GM23248 (cell line): ENCODE data around the gene SMURF2. TPM values are rescaled to one million over a fixed set of nuclear protein-coding genes. Genes with fewer than 3 reads are reported as not detected.

Experiments
- DNase-seq: peaks from one replicate; pipeline ENCODE4 v3.0.0-alpha.2; 2015
- H2AFZ ChIP-seq: fragments of 200-600 bp; sonication (generic); 2 replicates; pipeline ENCODE4 v1.6.1; 2016; ENCODE audit warnings: antibody characterized with exemption
- H3F3A ChIP-seq: fragments of 200-600 bp; sonication (generic); 2 replicates; pipeline ENCODE4 v1.6.1; 2016; ENCODE audit warnings: mild to moderate bottlenecking, antibody characterized with exemption, mixed run types; ENCODE audit not compliant: insufficient read depth
- H3K27ac ChIP-seq: fragments of 200-600 bp; sonication (generic); 2 replicates; pipeline ENCODE4 v1.5.1; 2016; ENCODE audit warnings: mild to moderate bottlenecking
- H3K27me3 ChIP-seq: fragments of 200-600 bp; sonication (generic); replicated peaks from 2 replicates; pipeline ENCODE4 v1.6.1; 2016; ENCODE audit warnings: mild to moderate bottlenecking; ENCODE audit not compliant: insufficient read depth
- H3K36me3 ChIP-seq: fragments of 200-600 bp; sonication (generic); 2 replicates; pipeline ENCODE4 v1.6.1; 2016; ENCODE audit warnings: low read depth, mild to moderate bottlenecking
- H3K4me1 ChIP-seq: fragments of 200-600 bp; sonication (generic); 2 replicates; pipeline ENCODE4 v1.6.1; 2016; ENCODE audit warnings: mild to moderate bottlenecking; ENCODE audit not compliant: insufficient read depth
- H3K4me2 ChIP-seq: fragments of 200-600 bp; sonication (generic); one replicate; pipeline ENCODE4 v1.6.1; 2016; ENCODE audit warnings: mild to moderate bottlenecking; ENCODE audit not compliant: unreplicated experiment
- H3K4me3 ChIP-seq: fragments of 200-600 bp; sonication (generic); 2 replicates; pipeline ENCODE4 v1.5.1; 2016; ENCODE audit warnings: mild to moderate bottlenecking
- H3K79me2 ChIP-seq: fragments of 200-600 bp; sonication (generic); 2 replicates; pipeline ENCODE4 v1.6.1; 2016; ENCODE audit warnings: mild to moderate bottlenecking; ENCODE audit not compliant: insufficient read depth
- H3K9ac ChIP-seq: fragments of 200-600 bp; sonication (generic); 2 replicates; pipeline ENCODE4 v1.6.1; 2016; ENCODE audit warnings: mild to moderate bottlenecking
- H3K9me2 ChIP-seq: fragments of 200-600 bp; sonication (generic); 2 replicates; pipeline ENCODE4 v1.6.1; 2016; ENCODE audit warnings: mixed run types, mild to moderate bottlenecking, moderate library complexity; ENCODE audit not compliant: insufficient read depth
- H3K9me3 ChIP-seq: fragments of 200-600 bp; sonication (generic); one replicate; pipeline ENCODE4 v1.6.1; 2017; ENCODE audit warnings: low read depth
- H4K20me1 ChIP-seq: fragments of 200-600 bp; sonication (generic); 2 replicates; pipeline ENCODE4 v1.6.0; 2016; ENCODE audit not compliant: insufficient read depth
- EZH2 ChIP-seq: fragments of 200-600 bp; sonication (generic); IDR thresholded peaks from 2 replicates; pipeline ENCODE4 v1.6.1; 2018; ENCODE audit warnings: antibody characterized with exemption, mild to moderate bottlenecking; ENCODE audit not compliant: insufficient read depth, poor library complexity, severe bottlenecking
- EZH2phosphoT487 ChIP-seq: fragments of 200-600 bp; sonication (generic); IDR thresholded peaks from 2 replicates; pipeline ENCODE4 v1.6.1; 2018; ENCODE audit warnings: antibody characterized with exemption, moderate library complexity, mild to moderate bottlenecking, low read depth; ENCODE audit not compliant: insufficient read depth
- WGBS, 2 experiments: methylation state at CpG; one replicate each; pipeline ENCODE4 v1.1.6; 2015 to 2017; ENCODE audit warnings: low lambda C conversion rate in 2 of 2, low coverage in 1 of 2; ENCODE audit errors: missing lambda C conversion rate in 2 of 2; 5-methylcytosine and 5-hydroxymethylcytosine counted together
- in situ Hi-C: fragments of 300-500 bp; cut with MboI; formaldehyde crosslinking; loops from 2 replicates; pipeline ENCODE4 v1.15.0; 2020
- polyA plus RNA-seq: library from polyadenylated mRNA; unstranded; fragments of >200 nt; fragmentation: Nextera tagmentation; extraction: Ambion mirVana; gene quantifications from 2 replicates; pipeline ENCODE4 v1.2.1, GENCODE V29; 2016
- total RNA-seq: library from RNA; depleted of rRNA; stranded (reverse); fragments of >200 nt; shearing (Covaris generic); gene quantifications from 2 replicates; pipeline ENCODE4 v1.2.3, GENCODE V29; 2014

The SMURF2 gene
- total and polyA plus RNA-seq, 2 experiments from 2014 or later, result 50.8 to 159 TPM

- H3K79me2 ChIP-seq, result peaks cover 53% of the 10 kb centered on the region
- no peaks in the 10 kb centered on the region for H3K9me3 ChIP-seq
- in situ Hi-C loops, result no loop called here
- no peaks in the 10 kb centered on the region for H3K9me2 ChIP-seq
- TF ChIP-seq EZH2phosphoT487 (no peak), EZH2 (no peak)
- no peak overlapping the region for H3K27ac ChIP-seq
- H3K9ac ChIP-seq, result no peak overlapping the region
- H3K4me3 ChIP-seq, result no peak overlapping the region
- no peaks in the 10 kb centered on the region for H4K20me1 ChIP-seq
- H3K4me1 ChIP-seq, result no peaks in the 10 kb centered on the region
- H2AFZ ChIP-seq, result no peak overlapping the region
- 92% methylated on average over 6 of the region's 6 CpGs for WGBS, 2 experiments
- no peaks in the 10 kb centered on the region for H3K27me3 ChIP-seq
- H3K4me2 ChIP-seq, result no peak overlapping the region
- H3F3A ChIP-seq, result peaks cover 71% of the 10 kb centered on the region
- peaks cover 63% of the 10 kb centered on the region for H3K36me3 ChIP-seq
- no peak for DNase-seq
These were observed 142.5 kb downstream of the SMURF2 start for GRCh38 chr17:64519601-64520000.

GRCh38 chr17:64515829-64516228 lies 146.3 kb downstream of the SMURF2 start:
- WGBS, 2 experiments, result 94 to 100% methylated on average over 1 of the region's 1 CpG
- TF ChIP-seq EZH2 (no peak), EZH2phosphoT487 (no peak)
- Histone ChIP-seq H3K79me2 (peaks cover 72% of the 10 kb centered on the region), H3K27me3 (no peaks in the 10 kb centered on the region), H3K27ac (no peak overlapping the region), H3K4me1 (no peaks in the 10 kb centered on the region), H4K20me1 (no peaks in the 10 kb centered on the region), H3K9me2 (no peaks in the 10 kb centered on the region), H3K4me3 (no peak overlapping the region), H3K9ac (no peak overlapping the region), H3F3A (peaks cover 51% of the 10 kb centered on the region), H3K9me3 (no peaks in the 10 kb centered on the region), H3K4me2 (no peak overlapping the region), H3K36me3 (peaks cover 64% of the 10 kb centered on the region), H2AFZ (no peak overlapping the region)
- in situ Hi-C loops, result no loop called here
- no peak for DNase-seq

GRCh38 chr17:64515419-64515818 lies 146.7 kb downstream of the SMURF2 start:
- Histone ChIP-seq H3K36me3 (peaks cover 61% of the 10 kb centered on the region), H3K4me3 (no peak overlapping the region)

GRCh38 chr17:64509179-64509578 lies 152.9 kb downstream of the SMURF2 start:
- Histone ChIP-seq H2AFZ (no peak overlapping the region), H4K20me1 (peaks cover 9% of the 10 kb centered on the region), H3F3A (peaks cover 21% of the 10 kb centered on the region), H3K9me3 (no peaks in the 10 kb centered on the region), H3K4me1 (peaks cover 4% of the 10 kb centered on the region; the same call in 1 of the 2 replicates), H3K4me2 (peak overlapping the region; percentile 5), H3K27ac (no peak overlapping the region), H3K36me3 (peaks cover 37% of the 10 kb centered on the region), H3K9me2 (no peaks in the 10 kb centered on the region), H3K27me3 (no peaks in the 10 kb centered on the region), H3K79me2 (peaks cover 91% of the 10 kb centered on the region), H3K9ac (no peak overlapping the region), H3K4me3 (no peak overlapping the region)
- 91 to 96% methylated on average over 6 of the region's 6 CpGs for WGBS, 2 experiments
- DNase-seq, result no peak
- in situ Hi-C loops, result no loop called here
- TF ChIP-seq EZH2phosphoT487 (no peak), EZH2 (no peak)

More at GRCh38 chr17:64515419-64515818, 146.7 kb downstream of the SMURF2 start:
- H3K4me2 ChIP-seq, result no peak overlapping the region
- no peak overlapping the region for H3K27ac ChIP-seq
- H3K9me3 ChIP-seq, result no peaks in the 10 kb centered on the region
- H3F3A ChIP-seq, result peaks cover 47% of the 10 kb centered on the region
- H3K79me2 ChIP-seq, result peaks cover 72% of the 10 kb centered on the region
- H4K20me1 ChIP-seq, result no peaks in the 10 kb centered on the region
- 66 to 70% methylated on average over 2 of the region's 2 CpGs for WGBS, 2 experiments
- H3K9me2 ChIP-seq, result no peaks in the 10 kb centered on the region
- DNase-seq, result no peak
- H3K27me3 ChIP-seq, result no peaks in the 10 kb centered on the region
- in situ Hi-C loops, result no loop called here
- H2AFZ ChIP-seq, result no peak overlapping the region
- no peak overlapping the region for H3K9ac ChIP-seq
- no peaks in the 10 kb centered on the region for H3K4me1 ChIP-seq
- no peak for TF ChIP-seq EZH2
- no peak for TF ChIP-seq EZH2phosphoT487

- Histone ChIP-seq H3K79me2 (peaks cover 91% of the 10 kb centered on the region), H3K4me2 (peak overlapping the region; percentile 98), H3K4me1 (peaks cover 8% of the 10 kb centered on the region), H3K27ac (no peak overlapping the region), H3K9me3 (no peaks in the 10 kb centered on the region), H3K9ac (peak overlapping the region; percentile 100), H3K36me3 (peaks cover 40% of the 10 kb centered on the region), H3K4me3 (peak overlapping the region; percentile 98), H3K27me3 (no peaks in the 10 kb centered on the region), H3F3A (peaks cover 25% of the 10 kb centered on the region), H2AFZ (no peak overlapping the region), H4K20me1 (peaks cover 14% of the 10 kb centered on the region), H3K9me2 (no peaks in the 10 kb centered on the region)
- 95 to 99% methylated on average over 2 of the region's 2 CpGs for WGBS, 2 experiments
- DNase-seq, result no peak
- no peak for TF ChIP-seq EZH2phosphoT487
- TF ChIP-seq EZH2, result no peak
- in situ Hi-C loops, result no loop called here
These were observed 153.4 kb downstream of the SMURF2 start for GRCh38 chr17:64508683-64509082.
